ENCODE results near the gene C1QTNF6.

- TF ChIP-seq ZNF138 (tag by site-specific recombination; IDR thresholded peaks at IDR 0.05; ENCODE audit: borderline replicate concordance) (no peak), CTCF (tag by site-specific recombination; IDR thresholded peaks at IDR 0.05) (no peak), ZBTB17 (tag by site-specific recombination; IDR thresholded peaks at IDR 0.05) (no peak), ZSCAN23 (tag by site-specific recombination; IDR thresholded peaks at IDR 0.05) (no peak), MYNN (tag by site-specific recombination; IDR thresholded peaks at IDR 0.05; ENCODE audit: borderline replicate concordance) (no peak)
- TF ChIP-seq, protein P1, sequence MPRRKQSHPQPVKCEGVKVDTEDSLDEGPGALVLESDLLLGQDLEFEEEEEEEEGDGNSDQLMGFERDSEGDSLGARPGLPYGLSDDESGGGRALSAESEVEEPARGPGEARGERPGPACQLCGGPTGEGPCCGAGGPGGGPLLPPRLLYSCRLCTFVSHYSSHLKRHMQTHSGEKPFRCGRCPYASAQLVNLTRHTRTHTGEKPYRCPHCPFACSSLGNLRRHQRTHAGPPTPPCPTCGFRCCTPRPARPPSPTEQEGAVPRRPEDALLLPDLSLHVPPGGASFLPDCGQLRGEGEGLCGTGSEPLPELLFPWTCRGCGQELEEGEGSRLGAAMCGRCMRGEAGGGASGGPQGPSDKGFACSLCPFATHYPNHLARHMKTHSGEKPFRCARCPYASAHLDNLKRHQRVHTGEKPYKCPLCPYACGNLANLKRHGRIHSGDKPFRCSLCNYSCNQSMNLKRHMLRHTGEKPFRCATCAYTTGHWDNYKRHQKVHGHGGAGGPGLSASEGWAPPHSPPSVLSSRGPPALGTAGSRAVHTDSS (tag by site-specific recombination; IDR thresholded peaks at IDR 0.05): no peak
Measured at GRCh38 chr22:37162221-37163095, 25.6 kb downstream of the C1QTNF6 start.
